Caco-2 (cell line): ENCODE data around the gene ZEB2. TPM values are rescaled to one million over a fixed set of nuclear protein-coding genes. Genes with fewer than 3 reads are reported as not detected.

Experiments
- BruUV-seq: library from RNA; stranded (reverse); fragments of 400-500 nt; replicated peaks from 2 replicates; lab custom pipeline; 2021; lab: Mats Ljungman, UMichigan
- CTCF ChIA-PET: fragments of 300-600 bp; sonication (Branson Sonifier 250); formaldehyde crosslinking; loops from one replicate; lab custom pipeline; 2022; ENCODE audit warnings: antibody characterized with exemption; lab: Charles Lee
- POLR2A ChIA-PET: fragments of 300-600 bp; sonication (Branson Sonifier 250); formaldehyde crosslinking; loops from one replicate; lab custom pipeline; 2022; ENCODE audit warnings: antibody characterized with exemption; lab: Charles Lee
- DNase-seq, 2 experiments: peaks; one replicate each; pipeline versions ENCODE4 v3.0.0 to v3.0.0-alpha.2; 2020 to 2022
- H3K27me3 ChIP-seq: replicated peaks from 2 replicates; pipeline ENCODE4 v1.6.0; 2011; ENCODE audit warnings: low read length; ENCODE audit not compliant: control insufficient read depth, insufficient read depth
- H3K36me3 ChIP-seq: 2 replicates; pipeline ENCODE4 v1.5.1; 2011; ENCODE audit warnings: low read length; ENCODE audit not compliant: control insufficient read depth, insufficient read depth
- H3K4me1 ChIP-seq: fragments of 250-450 bp; sonication (Bioruptor Pico); 2 replicates; pipeline ENCODE4 v1.5.1; 2020; ENCODE audit warnings: mild to moderate bottlenecking
- H3K4me3 ChIP-seq: 2 replicates; pipeline ENCODE4 v1.5.1; 2011; ENCODE audit warnings: low read depth, mild to moderate bottlenecking, control low read depth, low read length
- H3K9me3 ChIP-seq: fragments of 250-450 bp; sonication (Bioruptor Pico); 2 replicates; pipeline ENCODE4 v1.5.1; 2020; ENCODE audit warnings: mild to moderate bottlenecking, moderate library complexity
- H3K27ac Mint-ChIP-seq: one replicate; pipeline ENCODE4 v1.8.0; 2022; ENCODE audit warnings: mixed read lengths; ENCODE audit not compliant: unreplicated experiment
- H3K27me3 Mint-ChIP-seq: one replicate; pipeline ENCODE4 v1.8.0; 2022; ENCODE audit warnings: mixed read lengths; ENCODE audit not compliant: insufficient read depth, unreplicated experiment
- H3K36me3 Mint-ChIP-seq: one replicate; pipeline ENCODE4 v1.8.0; 2022; ENCODE audit warnings: mild to moderate bottlenecking, mixed read lengths; ENCODE audit not compliant: insufficient read depth, unreplicated experiment
- H3K4me1 Mint-ChIP-seq: one replicate; pipeline ENCODE4 v1.8.0; 2022; ENCODE audit warnings: low read depth, mixed read lengths; ENCODE audit not compliant: unreplicated experiment
- H3K4me3 Mint-ChIP-seq: one replicate; pipeline ENCODE4 v1.8.0; 2022; ENCODE audit warnings: mild to moderate bottlenecking, moderate library complexity, mixed read lengths; ENCODE audit not compliant: unreplicated experiment
- H3K9me3 Mint-ChIP-seq: one replicate; pipeline ENCODE4 v1.8.0; 2022; ENCODE audit warnings: mixed read lengths; ENCODE audit not compliant: unreplicated experiment
- intact Hi-C: fragments of 100-400 bp; cut with micrococcal nuclease; formaldehyde crosslinking; loops from one replicate; pipeline ENCODE4 v1.10.0; 2022; ENCODE audit not compliant: unreplicated experiment
- total RNA-seq: library from RNA; stranded (reverse); gene quantifications from 2 replicates; pipeline ENCODE4 v1.2.3, GENCODE V29; 2022
- TF ChIP-seq, protein P1 (sequence below), 2 experiments: fragments of 200-600 bp in 1 of 2; IDR thresholded peaks; 1 replicate in 1 of 2; 2 replicates in 1 of 2; pipeline versions ENCODE4 v1.5.1 to v1.8.0; 2011 to 2022; ENCODE audit warnings: antibody characterized with exemption in 1 of 2, control low read depth in 1 of 2, inconsistent platforms in 1 of 2, low read depth in 1 of 2, low read length in 1 of 2, mild to moderate bottlenecking in 1 of 2, moderate library complexity in 1 of 2; ENCODE audit not compliant: insufficient read depth in 1 of 2, severe bottlenecking in 1 of 2, unreplicated experiment in 1 of 2

Gene ZEB2
- total RNA-seq, 1 experiment from 2014 or later: not detected

DNA sequence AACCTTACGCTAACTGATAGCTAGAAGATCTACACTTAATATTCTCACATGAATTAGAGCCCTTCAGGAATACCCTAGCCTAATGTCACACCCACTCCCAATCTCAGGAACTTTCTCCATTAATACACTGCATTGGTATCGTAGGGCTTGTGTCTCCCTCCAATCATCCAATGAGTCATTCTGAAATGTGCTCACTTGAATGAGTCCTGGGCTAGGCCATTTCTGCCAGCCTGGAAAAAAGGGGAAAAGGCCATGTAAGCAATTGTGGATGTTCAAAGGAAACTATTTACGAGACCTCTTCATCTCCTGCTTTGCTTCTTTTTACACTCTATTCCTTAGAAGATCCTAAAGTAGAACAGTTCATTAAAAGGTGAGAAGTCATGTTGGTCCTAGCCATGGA is 18.8 kb downstream of the ZEB2 start:
- Mint-ChIP-seq H3K4me3 (no peak overlapping the region), H3K36me3 (no peaks in the 10 kb centered on the region), H3K27me3 (peaks cover 13% of the 10 kb centered on the region), H3K9me3 (no peaks in the 10 kb centered on the region), H3K27ac (no peak overlapping the region), H3K4me1 (no peaks in the 10 kb centered on the region)
- Histone ChIP-seq H3K27me3 (no peaks in the 10 kb centered on the region; the same call in 1 of the 2 replicates), H3K36me3 (no peaks in the 10 kb centered on the region), H3K4me1 (no peaks in the 10 kb centered on the region), H3K9me3 (no peaks in the 10 kb centered on the region), H3K4me3 (no peak overlapping the region)
- intact Hi-C loops: no loop called here
- CTCF ChIA-PET: no interaction called here
- TF ChIP-seq, protein P1, sequence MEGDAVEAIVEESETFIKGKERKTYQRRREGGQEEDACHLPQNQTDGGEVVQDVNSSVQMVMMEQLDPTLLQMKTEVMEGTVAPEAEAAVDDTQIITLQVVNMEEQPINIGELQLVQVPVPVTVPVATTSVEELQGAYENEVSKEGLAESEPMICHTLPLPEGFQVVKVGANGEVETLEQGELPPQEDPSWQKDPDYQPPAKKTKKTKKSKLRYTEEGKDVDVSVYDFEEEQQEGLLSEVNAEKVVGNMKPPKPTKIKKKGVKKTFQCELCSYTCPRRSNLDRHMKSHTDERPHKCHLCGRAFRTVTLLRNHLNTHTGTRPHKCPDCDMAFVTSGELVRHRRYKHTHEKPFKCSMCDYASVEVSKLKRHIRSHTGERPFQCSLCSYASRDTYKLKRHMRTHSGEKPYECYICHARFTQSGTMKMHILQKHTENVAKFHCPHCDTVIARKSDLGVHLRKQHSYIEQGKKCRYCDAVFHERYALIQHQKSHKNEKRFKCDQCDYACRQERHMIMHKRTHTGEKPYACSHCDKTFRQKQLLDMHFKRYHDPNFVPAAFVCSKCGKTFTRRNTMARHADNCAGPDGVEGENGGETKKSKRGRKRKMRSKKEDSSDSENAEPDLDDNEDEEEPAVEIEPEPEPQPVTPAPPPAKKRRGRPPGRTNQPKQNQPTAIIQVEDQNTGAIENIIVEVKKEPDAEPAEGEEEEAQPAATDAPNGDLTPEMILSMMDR (IDR thresholded peaks at IDR 0.05; ENCODE audit: insufficient read depth in 1 of 2, low read depth in 1 of 2, low read length in 1 of 2, severe bottlenecking in 1 of 2, unreplicated experiment in 1 of 2): no peak
- POLR2A ChIA-PET: no interaction called here
- no peak for DNase-seq
- no TSS peak for BruUV-seq

DNA sequence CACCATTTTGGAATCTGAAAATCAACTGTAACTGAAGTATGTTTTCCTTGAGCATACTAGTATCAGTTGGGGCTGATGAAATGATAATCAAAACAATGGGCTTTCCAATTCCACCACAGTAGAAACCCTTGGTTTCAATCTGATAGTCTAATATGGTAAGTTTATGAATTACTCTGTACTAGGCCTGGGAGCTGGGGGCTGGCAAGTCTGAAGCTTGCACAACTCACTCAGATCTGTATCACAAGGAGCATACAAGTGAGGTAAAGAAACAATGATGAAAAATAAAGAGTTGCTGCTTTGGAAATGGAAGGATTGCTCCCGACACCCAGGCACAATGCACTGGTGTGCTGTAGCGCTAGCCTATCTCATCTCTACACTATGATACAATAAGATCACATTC is 19.4 kb downstream of the ZEB2 start:
- H3K36me3 ChIP-seq: no peaks in the 10 kb centered on the region
- no peaks in the 10 kb centered on the region for H3K4me1 Mint-ChIP-seq
- BruUV-seq: no TSS peak
- peaks cover 18% of the 10 kb centered on the region for H3K27me3 Mint-ChIP-seq
- H3K27ac Mint-ChIP-seq: no peak overlapping the region
- no peaks in the 10 kb centered on the region for H3K4me1 ChIP-seq
- DNase-seq: no peak
- H3K36me3 Mint-ChIP-seq: no peaks in the 10 kb centered on the region
- no peaks in the 10 kb centered on the region; the same call in 1 of the 2 replicates for H3K27me3 ChIP-seq
- POLR2A ChIA-PET: no interaction called here
- no peaks in the 10 kb centered on the region for H3K9me3 Mint-ChIP-seq
- TF ChIP-seq, protein P1 (IDR thresholded peaks at IDR 0.05; ENCODE audit: insufficient read depth in 1 of 2, low read depth in 1 of 2, low read length in 1 of 2, severe bottlenecking in 1 of 2, unreplicated experiment in 1 of 2): no peak
- intact Hi-C loops: no loop called here
- H3K9me3 ChIP-seq: no peaks in the 10 kb centered on the region
- CTCF ChIA-PET: no interaction called here
- H3K4me3 Mint-ChIP-seq: no peak overlapping the region
- no peak overlapping the region for H3K4me3 ChIP-seq

DNA sequence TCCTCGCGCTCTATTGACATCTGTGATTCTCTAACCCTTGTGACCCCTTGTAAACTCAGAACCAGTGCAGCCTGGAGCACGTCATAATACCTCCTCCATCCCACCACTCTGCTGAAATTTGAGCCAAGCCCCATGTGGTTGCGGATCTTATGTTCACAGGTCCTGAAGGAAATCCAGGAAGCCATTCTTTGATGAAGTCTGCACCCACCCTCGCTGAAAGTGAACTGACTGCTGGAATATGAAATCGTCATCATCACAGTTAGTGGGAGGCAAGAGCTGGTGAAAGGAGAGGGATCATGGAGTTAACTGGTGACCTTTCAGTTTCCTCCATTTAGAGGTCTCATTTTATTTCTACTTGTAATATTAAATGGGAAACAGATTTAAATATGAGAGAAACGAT is 21.6 kb downstream of the ZEB2 start:
- Histone ChIP-seq H3K4me3 (no peak overlapping the region), H3K36me3 (no peaks in the 10 kb centered on the region), H3K9me3 (no peaks in the 10 kb centered on the region), H3K4me1 (no peaks in the 10 kb centered on the region), H3K27me3 (no peaks in the 10 kb centered on the region)
- ChIA-PET CTCF (no interaction called here), POLR2A (no interaction called here)
- intact Hi-C loops: no loop called here
- peaks cover 13% of the 10 kb centered on the region for H3K27me3 Mint-ChIP-seq
- H3K4me1 Mint-ChIP-seq: no peaks in the 10 kb centered on the region
- H3K36me3 Mint-ChIP-seq: no peaks in the 10 kb centered on the region
- no peak overlapping the region for H3K4me3 Mint-ChIP-seq
- no peak for DNase-seq
- H3K27ac Mint-ChIP-seq: no peak overlapping the region
- no peaks in the 10 kb centered on the region for H3K9me3 Mint-ChIP-seq
- no TSS peak for BruUV-seq
- TF ChIP-seq, protein P1 (IDR thresholded peaks at IDR 0.05; ENCODE audit: insufficient read depth in 1 of 2, low read depth in 1 of 2, low read length in 1 of 2, severe bottlenecking in 1 of 2, unreplicated experiment in 1 of 2): no peak
